HG03025 (cell line): ENCODE data around the gene GUCA2A.

Experiments used
- ATAC-seq: cut with Tn5 transposase; IDR thresholded peaks from one replicate; pipeline ENCODE4 v1.9.1; 2021; ENCODE audit warnings: mild to moderate bottlenecking, moderate library complexity; ENCODE audit not compliant: unreplicated experiment, low FRiP score

Gene GUCA2A

DNA sequence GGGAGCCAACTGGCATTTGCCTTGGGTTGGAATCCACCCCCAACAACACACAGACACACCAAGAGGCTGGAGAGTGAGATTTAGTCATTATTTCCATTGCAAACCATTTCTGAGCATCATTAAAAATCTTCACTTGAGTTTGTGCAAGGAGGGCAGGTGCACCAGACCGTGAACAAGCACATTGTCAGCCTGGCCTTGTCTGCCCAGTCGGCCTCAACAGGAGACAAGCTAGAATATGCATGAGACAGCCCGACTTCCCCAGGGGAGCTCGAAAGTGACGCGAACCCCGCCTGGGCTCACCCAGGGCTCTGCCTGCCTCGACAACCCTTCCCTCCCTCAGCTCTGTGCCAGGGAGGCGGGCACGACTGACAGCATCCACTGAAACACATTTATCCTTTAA, 26.8 kb downstream of the GUCA2A start:
- no peak for ATAC-seq

GRCh38 chr1:42136466-42136865, 28.1 kb downstream of the GUCA2A start:
- no peak for ATAC-seq

DNA sequence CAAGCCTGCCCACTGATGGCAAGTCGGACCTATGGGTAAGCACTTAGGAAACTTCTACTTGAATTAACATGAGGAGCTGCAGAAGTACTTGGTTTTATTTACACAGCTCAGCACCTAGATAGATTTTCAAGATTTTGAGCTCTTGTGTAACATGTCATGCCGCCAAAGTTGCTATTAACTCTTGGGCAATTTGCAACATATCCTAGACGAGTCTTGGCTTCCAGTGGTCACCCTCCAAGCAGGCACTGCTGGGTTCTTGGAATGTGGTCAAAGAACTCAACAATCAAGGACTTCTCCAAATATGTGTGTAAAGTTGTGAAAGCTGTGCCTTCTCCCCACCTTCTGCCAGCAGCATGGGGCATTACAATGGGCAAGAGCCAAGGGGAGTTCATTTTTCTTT, 29.1 kb downstream of the GUCA2A start:
- no peak for ATAC-seq

GRCh38 chr1:42133809-42134526, 30.6 kb downstream of the GUCA2A start:
- no peak for ATAC-seq

GRCh38 chr1:42133390-42133789, 31.2 kb downstream of the GUCA2A start:
- ATAC-seq, result no peak

GRCh38 chr1:42130061-42130660, 34.4 kb downstream of the GUCA2A start:
- no peak for ATAC-seq

DNA sequence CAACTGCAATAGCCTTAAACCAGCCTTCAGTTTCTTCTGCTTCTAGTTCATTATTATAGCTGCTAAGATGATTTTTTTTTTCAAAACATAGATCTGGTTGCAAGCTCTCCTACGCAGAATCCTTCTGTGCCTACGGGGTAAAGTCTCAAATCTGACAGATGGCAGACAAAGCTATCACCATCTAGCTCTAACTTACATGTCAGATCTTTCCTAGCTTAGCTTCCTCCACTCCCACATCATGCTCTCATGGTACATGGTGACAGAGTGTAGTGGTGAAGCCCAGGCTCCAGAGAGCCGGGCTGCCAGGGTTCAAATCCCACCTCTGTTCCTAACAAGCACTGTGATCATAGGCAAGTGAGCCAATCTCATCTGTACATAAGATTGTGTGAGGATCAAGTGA, 35.6 kb downstream of the GUCA2A start:
- no peak for ATAC-seq

DNA sequence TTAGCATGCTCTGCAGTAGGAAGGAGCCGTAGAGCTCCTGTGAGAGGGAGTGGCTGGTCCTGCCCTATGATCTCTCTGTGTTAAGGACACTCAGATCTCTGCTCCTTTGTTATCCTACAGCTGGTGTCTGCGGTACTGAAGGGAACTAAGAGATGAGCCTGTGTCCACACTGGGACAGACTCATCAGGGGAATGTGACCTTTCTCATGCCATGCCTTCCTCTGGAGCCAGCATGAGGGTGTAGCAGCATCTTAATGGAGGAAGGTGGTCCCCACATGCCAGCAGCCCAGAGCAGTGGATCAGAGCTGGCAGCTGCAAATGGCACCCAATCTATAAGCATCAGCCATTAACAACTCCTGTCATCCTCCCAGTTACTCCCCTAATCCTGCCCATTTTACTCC, 36.0 kb downstream of the GUCA2A start:
- ATAC-seq, result no peak

GRCh38 chr1:42127767-42128166, 36.8 kb downstream of the GUCA2A start:
- no peak for ATAC-seq

GRCh38 chr1:42125552-42125951, 39.0 kb downstream of the GUCA2A start:
- ATAC-seq, result no peak

DNA sequence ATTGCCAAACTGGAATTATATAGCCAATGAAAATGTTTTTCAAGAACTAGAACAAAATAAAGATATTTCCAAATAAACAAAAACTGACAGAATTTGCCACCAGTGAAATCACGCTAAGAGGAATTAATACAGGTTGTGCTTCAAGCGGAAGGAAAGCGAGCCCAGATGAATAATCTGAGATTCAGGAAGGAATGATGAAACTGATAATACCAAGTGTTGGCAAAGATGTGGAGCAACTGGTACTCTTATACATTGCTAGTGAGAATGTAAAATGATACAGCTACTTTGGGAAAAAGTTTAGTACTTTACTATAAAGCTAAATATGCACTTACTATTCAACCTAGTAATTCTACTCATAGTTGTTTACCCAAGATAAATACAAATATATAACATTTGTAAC, 42.1 kb downstream of the GUCA2A start:
- no peak for ATAC-seq

DNA sequence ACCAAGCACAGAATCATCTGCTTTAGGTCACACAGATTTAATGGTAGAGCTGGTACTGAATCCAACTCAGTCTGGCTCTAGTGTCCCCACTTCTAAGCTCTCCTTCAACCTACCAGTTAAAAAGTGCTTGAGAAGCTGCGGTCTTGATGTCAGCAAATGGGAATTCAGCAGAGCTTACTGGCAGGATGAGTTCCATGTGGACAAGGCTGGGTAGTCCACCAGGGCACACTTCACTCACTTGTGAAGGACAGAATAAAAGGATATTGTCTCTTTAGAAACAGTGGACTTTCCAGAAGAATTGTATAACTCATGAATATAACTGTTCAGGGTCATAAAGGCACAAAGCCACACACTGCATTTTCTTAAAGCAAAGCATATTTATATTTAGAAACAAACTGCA, 46.4 kb downstream of the GUCA2A start:
- ATAC-seq, result no peak

GRCh38 chr1:42117214-42117613, 47.3 kb downstream of the GUCA2A start:
- ATAC-seq, result no peak

DNA sequence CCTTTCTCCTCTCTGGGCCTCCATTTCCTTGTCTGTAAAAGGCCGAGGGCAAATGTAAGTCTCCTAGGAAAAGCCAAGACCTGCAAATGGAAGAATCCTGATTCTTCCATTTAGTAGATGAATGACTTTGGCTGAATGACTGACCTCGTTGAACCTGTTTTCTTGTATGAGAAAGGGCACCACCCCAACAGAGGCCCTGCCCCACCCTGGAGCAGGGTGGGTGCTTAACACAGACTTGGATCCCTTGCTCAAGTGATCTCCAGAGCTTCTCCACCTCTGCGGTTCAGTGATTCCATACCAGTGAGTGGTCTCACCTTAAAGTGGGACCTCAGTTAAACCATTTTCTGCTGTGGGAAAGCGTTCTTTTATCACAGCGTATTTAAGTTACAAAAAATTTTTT, 50.3 kb downstream of the GUCA2A start:
- ATAC-seq, result no peak
